ENCODE measurements around the gene CTAGE1.

GRCh38 chr18:22378672-22379282, 38.9 kb downstream of the CTAGE1 start:
- TF ChIP-seq CTCF (IDR thresholded peaks at IDR 0.05; ENCODE audit: extremely low read depth in 1 of 2, insufficient read depth in 1 of 2, low read depth in 1 of 2, low read length in 2 of 2) (peak; percentile 65 to 69), EZH2 (IDR thresholded peaks at IDR 0.05; ENCODE audit: borderline replicate concordance, low read depth, low read length, severe bottlenecking) (no peak), GATA2 (IDR thresholded peaks at IDR 0.05; ENCODE audit: insufficient read depth, insufficient read length, low read depth, low read length) (no peak), POLR2A (IDR thresholded peaks at IDR 0.05; ENCODE audit: low read depth, low read length) (no peak), MAX (IDR thresholded peaks at IDR 0.05; ENCODE audit: insufficient read depth, insufficient read length) (no peak), POLR2AphosphoS5 (IDR thresholded peaks at IDR 0.05; ENCODE audit: insufficient read depth, low read depth, low read length) (no peak), JUN (IDR thresholded peaks at IDR 0.05; ENCODE audit: borderline replicate concordance, insufficient read depth, insufficient read length, low read depth) (no peak)

All from endothelial cell of umbilical vein (primary cell).